Heart right ventricle (tissue), 16 donors: Measurements from ENCODE around the gene THSD8. TPM values are rescaled to one million over a fixed set of nuclear protein-coding genes. Genes with fewer than 3 reads are reported as not detected.

Experiments
- ATAC-seq, 8 donors: fragments of 200-7000 bp; cut with Tn5 transposase; one replicate each; pipeline ENCODE4 v1.9.1; 2020; ENCODE audit warnings: mild to moderate bottlenecking in 8 of 8, moderate library complexity in 8 of 8, moderate number of reproducible peaks in 1 of 8
- DNase-seq, 2 donors: peaks; one replicate each; pipeline ENCODE4 v3.0.0-alpha.2; 2020
- H3K27ac ChIP-seq, 10 donors: fragments of 200-600 bp; sonication (generic) in 2 of 10; one replicate each; pipeline versions ENCODE4 v1.5.0 to v1.8.0; 2020 to 2022; ENCODE audit warnings: mild to moderate bottlenecking in 3 of 10
- H3K27me3 ChIP-seq, 7 donors: fragments of 200-600 bp; one replicate each; pipeline ENCODE4 v1.8.0; 2021 to 2022; ENCODE audit warnings: mild to moderate bottlenecking in 2 of 7
- H3K36me3 ChIP-seq, 9 donors: fragments of 200-600 bp; sonication (generic) in 1 of 9; one replicate each; pipeline versions ENCODE4 v1.5.0 to v1.8.0; 2020 to 2022; ENCODE audit warnings: mild to moderate bottlenecking in 2 of 9
- H3K4me1 ChIP-seq, 9 donors: fragments of 200-600 bp; sonication (generic) in 1 of 9; one replicate each; pipeline versions ENCODE4 v1.5.0 to v1.8.0; 2020 to 2022; ENCODE audit warnings: mild to moderate bottlenecking in 4 of 9
- H3K4me3 ChIP-seq, 10 donors: fragments of 200-600 bp; sonication (generic) in 2 of 10; one replicate each; pipeline versions ENCODE4 v1.5.0 to v1.8.0; 2020 to 2022; ENCODE audit warnings: mild to moderate bottlenecking in 7 of 10, moderate library complexity in 2 of 10
- H3K9me3 ChIP-seq, 11 donors: fragments of 200-600 bp in 10 of 11; sonication (generic) in 2 of 11; one replicate each; pipeline versions ENCODE4 v1.5.0 to v1.8.0; 2013 to 2022; ENCODE audit warnings: mild to moderate bottlenecking in 2 of 11, control low read depth in 1 of 11, moderate library complexity in 1 of 11
- CTCF ChIP-seq, 9 donors: fragments of 200-600 bp; sonication (generic) in 2 of 9; IDR thresholded peaks; one replicate each; pipeline versions ENCODE4 v1.5.0 to v1.8.0; 2021 to 2022; ENCODE audit warnings: antibody characterized with exemption in 9 of 9, mild to moderate bottlenecking in 5 of 9, moderate library complexity in 1 of 9
- WGBS, 2 donors: extraction: QIAGEN DNeasy Blood & Tissue Kit; methylation state at CpG; one replicate each; pipeline ENCODE4 v1.1.7; 2013; ENCODE audit warnings: inconsistent platforms in 1 of 2; 5-methylcytosine and 5-hydroxymethylcytosine counted together
- intact Hi-C, 10 donors: fragments of 100-400 bp; cut with DNase I; formaldehyde crosslinking; loops; one replicate each; pipeline versions ENCODE4 v1.11.1 to v1.14.2; 2022
- polyA plus RNA-seq, 2 donors: library from polyadenylated mRNA; stranded (reverse); fragments of 200-250 nt; gene quantifications; one replicate each; pipeline ENCODE4 v1.2.3, GENCODE V29; 2013
- total RNA-seq, 10 donors: library from RNA; stranded (reverse); fragmentation: NEBNext Ultra II Directional in 3 of 10; extraction: Animal tissue kit (Norgen Biotek cat#: 25700) in 3 of 10; gene quantifications; one replicate each; pipeline versions ENCODE4 v1.2.1 to v1.2.4, GENCODE V29; 2021 to 2023
- donor health status: Arrhythmogenic right ventricular cardiomyopathy.
- donor health status: ischemic (EF 13 %, LVEDD 7.1; RV severe dilation, severe dysfunction).
- donor health status: healthy with polysubstance abuse.
- donor health status: DM: no; HTN: yes; CAD: no.
- donor health status: DM: no; HTN: no; CAD: no.
- donor health status: ischemic (EF 25% LVEDD 6.9; RV normal size, moderate dysfunction).
- donor health status: ischemic (EF 25% LVEDD 5.7; RV mildly dilated, moderate dysfunction).
- donor health status: healthy.
- donor health status: DM: yes; HTN: yes; CAD: no.
- donor health status: Ischemic cardiomyopathy.
- donor health status: ischemic (EF 35%, LVEDD 5.7; RV mildly dilated, moderate dysfunction).
- donor health status: nonischemic (EF 11% LVEDD 7.7; RV severe dilation, severe dysfunction).
- donor health status: DM: yes; HTN: yes; CAD: no.
- donor health status: PGD.
- donor health status: ischemic (EF 29% LVEDD 5.4; RV normal size, mild dysfunction).
- donor health status: nonischemic (EF 23%, LVEDD 6.1; RV moderate dilation, normal function).

THSD8 gene
- total and polyA plus RNA-seq, 12 donors = 0.72 to 4.8 (median 2.5) TPM

- TF ChIP-seq CTCF (IDR thresholded peaks at IDR 0.05) = no peak
- Histone ChIP-seq H3K9me3 (no peaks in the 10 kb centered on the region), H3K4me3 (peak overlapping the region; percentile 30 to 100 (median 85)), H3K4me1 (peaks cover 31 to 66% (median 56%) of the 10 kb centered on the region in 9 donors), H3K36me3 (peaks cover 0 to 15% (median 0%) of the 10 kb centered on the region in 9 donors), H3K27ac (peak overlapping the region; percentile 94 to 100 (median 99)), H3K27me3 (no peaks in the 10 kb centered on the region)
- intact Hi-C loops = loop anchor here in 6 of 10 donors (1.0 to 10.0 kb wide), 5 partner anchors 12 to 364 kb away; partner anchors contain the start of genes IER2 (in 2 of the 6), STX10 (in 2 of the 6) and TNPO2 (in 1 of the 6)
- 2 to 3% methylated on average over 22 of the region's 22 CpGs for WGBS, 2 donors
- no peak for DNase-seq
- ATAC-seq = no peak
Measured at GRCh38 chr19:12790628-12791344, 11.1 kb upstream of the THSD8 start.

GRCh38 chr19:12791345-12792050 lies 10.4 kb upstream of the THSD8 start, which contains the start of gene JUNB:
Gene JUNB, plus strand, starts transcription at chr19:12791486. Its CDS starts 286 bp downstream, at chr19:12791772.
- no peak for TF ChIP-seq CTCF (IDR thresholded peaks at IDR 0.05)
- H3K9me3 ChIP-seq = no peaks in the 10 kb centered on the region
- H3K27ac ChIP-seq = peak within 1 kb of the TSS; percentile 94 to 100 (median 99)
- 0 to 1% methylated on average over 73 of the region's 73 CpGs for WGBS, 2 donors
- H3K27me3 ChIP-seq = no peaks in the 10 kb centered on the region
- intact Hi-C loops = loop anchor here in 6 of 10 donors (1.0 to 10.0 kb wide), 6 partner anchors 13 to 363 kb away; partner anchors contain the start of genes IER2 (in 2 of the 6), STX10 (in 2 of the 6) and TNPO2 (in 1 of the 6)
- peak within 1 kb of the TSS; percentile 64 to 100 (median 85) for H3K4me3 ChIP-seq
- peaks cover 0 to 15% (median 0%) of the 10 kb centered on the region in 9 donors for H3K36me3 ChIP-seq
- DNase-seq (peak; percentile 98), ATAC-seq (peak; percentile 55 to 77 (median 72))
- H3K4me1 ChIP-seq = peaks cover 24 to 66% (median 56%) of the 10 kb centered on the region in 9 donors

- DNase-seq (peak; percentile 62 to 76), ATAC-seq (no peak)
- Histone ChIP-seq H3K27me3 (no peaks in the 10 kb centered on the region), H3K27ac (peak overlapping the region; percentile 94 to 100 (median 99)), H3K4me3 (peak overlapping the region; percentile 64 to 100 (median 85)), H3K36me3 (peaks cover 0 to 19% (median 0%) of the 10 kb centered on the region in 9 donors), H3K4me1 (peaks cover 21 to 63% (median 51%) of the 10 kb centered on the region in 9 donors), H3K9me3 (no peaks in the 10 kb centered on the region)
- intact Hi-C loops = loop anchor here in 5 of 10 donors (2.0 to 10.0 kb wide), 5 partner anchors 13 to 363 kb away; partner anchors contain the start of genes IER2 (in 2 of the 5), STX10 (in 2 of the 5) and TNPO2 (in 1 of the 5)
- no peak for TF ChIP-seq CTCF (IDR thresholded peaks at IDR 0.05)
- WGBS, 2 donors = 1% methylated on average over 81 to 84 of the region's 84 CpGs
Measured at GRCh38 chr19:12792051-12792852, 9.6 kb upstream of the THSD8 start.
